Measurements from ENCODE around the gene CDH4. TPM values are rescaled to one million over a fixed set of nuclear protein-coding genes. Genes with fewer than 3 reads are reported as not detected.
A peak's percentile ranks its signal among the peaks of the same experiment; 100 is the strongest.

Gene CDH4
- polyA plus RNA-seq, 1 donor (not counting 4 experiments of a cell fraction or from before 2014, with no cell fraction given) = 2.2 TPM

- Histone ChIP-seq H3K27ac (ENCODE audit: control insufficient read depth, insufficient read depth, low read length) (no peak overlapping the region), H3K79me2 (ENCODE audit: control insufficient read depth, insufficient read depth, low read length) (no peaks in the 10 kb centered on the region), H3K4me2 (ENCODE audit: control insufficient read depth, extremely low read depth, insufficient read depth, low read depth, low read length) (no peak overlapping the region), H3K27me3 (ENCODE audit: control insufficient read depth, extremely low read depth, insufficient read depth, low read length) (no peaks in the 10 kb centered on the region), H3K9me3 (ENCODE audit: control insufficient read depth, low read depth, low read length) (no peaks in the 10 kb centered on the region), H3K9ac (ENCODE audit: control insufficient read depth, extremely low read depth, insufficient read depth, low read length) (no peak overlapping the region), H3K4me3 (ENCODE audit: control insufficient read depth in 2 of 3, extremely low read depth in 1 of 3, insufficient read depth in 2 of 3, low read depth in 1 of 3, low read length in 3 of 3) (no peak overlapping the region), H4K20me1 (ENCODE audit: control insufficient read depth, extremely low read depth, insufficient read depth, low read length) (peaks cover 10% of the 10 kb centered on the region), H3K4me1 (ENCODE audit: control insufficient read depth, extremely low read depth, insufficient read depth, low read length) (no peaks in the 10 kb centered on the region), H3K36me3 (ENCODE audit: control insufficient read depth in 2 of 2, extremely low read depth in 1 of 2, insufficient read depth in 2 of 2, low read length in 2 of 2) (no peaks in the 10 kb centered on the region), H3K9me1 (ENCODE audit: control insufficient read depth, extremely low read depth, insufficient read depth, low read length) (no peaks in the 10 kb centered on the region), H2AFZ (ENCODE audit: control insufficient read depth, low read length) (no peak overlapping the region)
- FAIRE-seq = no peak
- TF ChIP-seq EZH2 (IDR thresholded peaks at IDR 0.05; ENCODE audit: low read length) (no peak), CTCF (optimal IDR thresholded peaks at IDR 0.05 in 1 of 3, IDR thresholded peaks at IDR 0.05 in 1 of 3, conservative IDR thresholded peaks at IDR 0.05 in 1 of 3; ENCODE audit: extremely low read depth in 1 of 3, insufficient read depth in 2 of 3, low read length in 3 of 3) (peak in 2 of 3 experiments; percentile 24 to 33)
- DNase-seq (ENCODE audit: low read depth, low spot score) = no peak
- dilution Hi-C loops (cut with MboI; ENCODE audit: extremely low pct_ligation_motif_present, low sequenced_read_pairs) = no loop called here
Measured at GRCh38 chr20:61480158-61480825, 228.2 kb downstream of the CDH4 start.

GRCh38 chr20:61482056-61482887 lies 230.2 kb downstream of the CDH4 start:
- no peaks in the 10 kb centered on the region for H3K36me3 ChIP-seq (ENCODE audit: control insufficient read depth in 2 of 2, extremely low read depth in 1 of 2, insufficient read depth in 2 of 2, low read length in 2 of 2)
- dilution Hi-C loops (cut with MboI; ENCODE audit: extremely low pct_ligation_motif_present, low sequenced_read_pairs) = no loop called here
- DNase-seq (ENCODE audit: low read depth, low spot score) = peak; percentile 9
- H3K4me1 ChIP-seq (ENCODE audit: control insufficient read depth, extremely low read depth, insufficient read depth, low read length) = peaks cover 8% of the 10 kb centered on the region
- H3K9me3 ChIP-seq (ENCODE audit: control insufficient read depth, low read depth, low read length) = no peaks in the 10 kb centered on the region
- no peaks in the 10 kb centered on the region for H3K79me2 ChIP-seq (ENCODE audit: control insufficient read depth, insufficient read depth, low read length)
- no peak overlapping the region for H2AFZ ChIP-seq (ENCODE audit: control insufficient read depth, low read length)
- H3K9me1 ChIP-seq (ENCODE audit: control insufficient read depth, extremely low read depth, insufficient read depth, low read length) = no peaks in the 10 kb centered on the region
- H3K4me3 ChIP-seq (ENCODE audit: control insufficient read depth in 2 of 3, extremely low read depth in 1 of 3, insufficient read depth in 2 of 3, low read depth in 1 of 3, low read length in 3 of 3) = no peak overlapping the region
- H4K20me1 ChIP-seq (ENCODE audit: control insufficient read depth, extremely low read depth, insufficient read depth, low read length) = peaks cover 12% of the 10 kb centered on the region
- no peak overlapping the region for H3K9ac ChIP-seq (ENCODE audit: control insufficient read depth, extremely low read depth, insufficient read depth, low read length)
- no peak overlapping the region for H3K27ac ChIP-seq (ENCODE audit: control insufficient read depth, insufficient read depth, low read length)
- H3K4me2 ChIP-seq (ENCODE audit: control insufficient read depth, extremely low read depth, insufficient read depth, low read depth, low read length) = no peak overlapping the region
- H3K27me3 ChIP-seq (ENCODE audit: control insufficient read depth, extremely low read depth, insufficient read depth, low read length) = no peaks in the 10 kb centered on the region
- FAIRE-seq = no peak
- TF ChIP-seq EZH2 (IDR thresholded peaks at IDR 0.05; ENCODE audit: low read length) = no peak
- no peak for TF ChIP-seq CTCF (optimal IDR thresholded peaks at IDR 0.05 in 1 of 3, IDR thresholded peaks at IDR 0.05 in 1 of 3, conservative IDR thresholded peaks at IDR 0.05 in 1 of 3; ENCODE audit: extremely low read depth in 1 of 3, insufficient read depth in 2 of 3, low read length in 3 of 3)

All from keratinocyte (primary cell).